ENCODE measurements around the gene GALNT10.

The GALNT10 gene

GRCh38 chr5:154341620-154342019, 151.1 kb downstream of the GALNT10 start:
- Histone ChIP-seq H3K36me3 (replicated peaks) (no peaks in the 10 kb centered on the region), H3K9me3 (no peaks in the 10 kb centered on the region), H3K4me3 (no peak overlapping the region), H3K27me3 (ENCODE audit: low read depth) (peaks cover 2% of the 10 kb centered on the region; the same call in 1 of the 2 replicates), H3K4me1 (peaks cover 4% of the 10 kb centered on the region)
- DNase-seq (ENCODE audit: low spot score in 2 of 2), result no peak
- in situ Hi-C loops (cut with MboI; ENCODE audit: low sequenced_read_pairs), result no loop called here

GRCh38 chr5:154342211-154342610, 151.7 kb downstream of the GALNT10 start:
- peaks cover 4% of the 10 kb centered on the region for H3K4me1 ChIP-seq
- H3K9me3 ChIP-seq, result no peaks in the 10 kb centered on the region
- H3K27me3 ChIP-seq (ENCODE audit: low read depth), result peaks cover 2% of the 10 kb centered on the region; the same call in 1 of the 2 replicates
- H3K36me3 ChIP-seq (replicated peaks), result no peaks in the 10 kb centered on the region
- in situ Hi-C loops (cut with MboI; ENCODE audit: low sequenced_read_pairs), result no loop called here
- no peak for DNase-seq (ENCODE audit: low spot score in 2 of 2)
- H3K4me3 ChIP-seq, result no peak overlapping the region

GRCh38 chr5:154342963-154343362, 152.4 kb downstream of the GALNT10 start:
- in situ Hi-C loops (cut with MboI; ENCODE audit: low sequenced_read_pairs), result no loop called here
- peaks cover 4% of the 10 kb centered on the region for H3K4me1 ChIP-seq
- H3K9me3 ChIP-seq, result no peaks in the 10 kb centered on the region
- no peaks in the 10 kb centered on the region for H3K36me3 ChIP-seq (replicated peaks)
- peaks cover 2% of the 10 kb centered on the region; the same call in 1 of the 2 replicates for H3K27me3 ChIP-seq (ENCODE audit: low read depth)
- DNase-seq (ENCODE audit: low spot score in 2 of 2), result no peak
- no peak overlapping the region for H3K4me3 ChIP-seq

- DNase-seq (ENCODE audit: low spot score in 2 of 2), result no peak
- in situ Hi-C loops (cut with MboI; ENCODE audit: low sequenced_read_pairs), result no loop called here
- H3K4me1 ChIP-seq, result peaks cover 4% of the 10 kb centered on the region
- no peak overlapping the region for H3K4me3 ChIP-seq
- H3K36me3 ChIP-seq (replicated peaks), result no peaks in the 10 kb centered on the region
- no peaks in the 10 kb centered on the region for H3K9me3 ChIP-seq
- H3K27me3 ChIP-seq (ENCODE audit: low read depth), result peaks cover 2% of the 10 kb centered on the region; the same call in 1 of the 2 replicates
Measured at GRCh38 chr5:154344461-154344860, 153.9 kb downstream of the GALNT10 start.

GRCh38 chr5:154345255-154345952, 154.9 kb downstream of the GALNT10 start:
- in situ Hi-C loops (cut with MboI; ENCODE audit: low sequenced_read_pairs), result no loop called here
- DNase-seq (ENCODE audit: low spot score in 2 of 2), result no peak
- Histone ChIP-seq H3K36me3 (replicated peaks) (no peaks in the 10 kb centered on the region), H3K27me3 (ENCODE audit: low read depth) (peaks cover 2% of the 10 kb centered on the region; the same call in 1 of the 2 replicates), H3K9me3 (no peaks in the 10 kb centered on the region), H3K4me3 (no peak overlapping the region), H3K4me1 (peaks cover 4% of the 10 kb centered on the region)

GRCh38 chr5:154346427-154346826, 155.9 kb downstream of the GALNT10 start:
- DNase-seq (ENCODE audit: low spot score in 2 of 2), result no peak
- in situ Hi-C loops (cut with MboI; ENCODE audit: low sequenced_read_pairs), result no loop called here
- Histone ChIP-seq H3K4me1 (peaks cover 4% of the 10 kb centered on the region), H3K27me3 (ENCODE audit: low read depth) (peaks cover 2% of the 10 kb centered on the region; the same call in 1 of the 2 replicates), H3K9me3 (no peaks in the 10 kb centered on the region), H3K36me3 (replicated peaks) (no peaks in the 10 kb centered on the region), H3K4me3 (no peak overlapping the region)

GRCh38 chr5:154349626-154350264, 159.2 kb downstream of the GALNT10 start:
- in situ Hi-C loops (cut with MboI; ENCODE audit: low sequenced_read_pairs), result no loop called here
- no peak for DNase-seq (ENCODE audit: low spot score in 2 of 2)
- H3K4me3 ChIP-seq, result no peak overlapping the region
- H3K27me3 ChIP-seq (ENCODE audit: low read depth), result peaks cover 2% of the 10 kb centered on the region; the same call in 1 of the 2 replicates
- no peaks in the 10 kb centered on the region for H3K4me1 ChIP-seq
- no peaks in the 10 kb centered on the region for H3K9me3 ChIP-seq
- H3K36me3 ChIP-seq (replicated peaks), result no peaks in the 10 kb centered on the region

GRCh38 chr5:154351141-154351540, 160.6 kb downstream of the GALNT10 start:
- no peaks in the 10 kb centered on the region for H3K36me3 ChIP-seq (replicated peaks)
- in situ Hi-C loops (cut with MboI; ENCODE audit: low sequenced_read_pairs), result no loop called here
- H3K4me3 ChIP-seq, result no peak overlapping the region
- no peaks in the 10 kb centered on the region for H3K9me3 ChIP-seq
- H3K27me3 ChIP-seq (ENCODE audit: low read depth), result peaks cover 2% of the 10 kb centered on the region; the same call in 1 of the 2 replicates
- H3K4me1 ChIP-seq, result no peaks in the 10 kb centered on the region
- no peak for DNase-seq (ENCODE audit: low spot score in 2 of 2)

GRCh38 chr5:154351566-154351965, 161.0 kb downstream of the GALNT10 start:
- in situ Hi-C loops (cut with MboI; ENCODE audit: low sequenced_read_pairs), result no loop called here
- no peak overlapping the region for H3K4me3 ChIP-seq
- no peaks in the 10 kb centered on the region for H3K36me3 ChIP-seq (replicated peaks)
- peaks cover under 1% of the 10 kb centered on the region; the same call in 1 of the 2 replicates for H3K27me3 ChIP-seq (ENCODE audit: low read depth)
- H3K9me3 ChIP-seq, result no peaks in the 10 kb centered on the region
- no peak for DNase-seq (ENCODE audit: low spot score in 2 of 2)
- no peaks in the 10 kb centered on the region for H3K4me1 ChIP-seq

- Histone ChIP-seq H3K4me1 (no peaks in the 10 kb centered on the region), H3K36me3 (replicated peaks) (no peaks in the 10 kb centered on the region), H3K27me3 (ENCODE audit: low read depth) (no peaks in the 10 kb centered on the region), H3K4me3 (no peak overlapping the region), H3K9me3 (no peaks in the 10 kb centered on the region)
- no peak for DNase-seq (ENCODE audit: low spot score in 2 of 2)
- in situ Hi-C loops (cut with MboI; ENCODE audit: low sequenced_read_pairs), result no loop called here
Measured at GRCh38 chr5:154352960-154353548, 162.5 kb downstream of the GALNT10 start.

- Histone ChIP-seq H3K9me3 (no peaks in the 10 kb centered on the region), H3K4me3 (no peak overlapping the region), H3K27me3 (ENCODE audit: low read depth) (no peaks in the 10 kb centered on the region), H3K36me3 (replicated peaks) (no peaks in the 10 kb centered on the region), H3K4me1 (no peaks in the 10 kb centered on the region)
- in situ Hi-C loops (cut with MboI; ENCODE audit: low sequenced_read_pairs), result no loop called here
- no peak for DNase-seq (ENCODE audit: low spot score in 2 of 2)
Measured at GRCh38 chr5:154355129-154355611, 164.6 kb downstream of the GALNT10 start.

- Histone ChIP-seq H3K9me3 (no peaks in the 10 kb centered on the region), H3K27me3 (ENCODE audit: low read depth) (no peaks in the 10 kb centered on the region), H3K4me3 (no peak overlapping the region), H3K4me1 (no peaks in the 10 kb centered on the region), H3K36me3 (replicated peaks) (no peaks in the 10 kb centered on the region)
- in situ Hi-C loops (cut with MboI; ENCODE audit: low sequenced_read_pairs), result no loop called here
- no peak for DNase-seq (ENCODE audit: low spot score in 2 of 2)
Measured at GRCh38 chr5:154356020-154356655, 165.6 kb downstream of the GALNT10 start.

- Histone ChIP-seq H3K4me3 (no peak overlapping the region), H3K27me3 (ENCODE audit: low read depth) (no peaks in the 10 kb centered on the region), H3K36me3 (replicated peaks) (no peaks in the 10 kb centered on the region), H3K9me3 (no peaks in the 10 kb centered on the region), H3K4me1 (no peaks in the 10 kb centered on the region)
- in situ Hi-C loops (cut with MboI; ENCODE audit: low sequenced_read_pairs), result no loop called here
- no peak for DNase-seq (ENCODE audit: low spot score in 2 of 2)
Measured at GRCh38 chr5:154356958-154357357, 166.4 kb downstream of the GALNT10 start.
